ENCODE results near the gene SPARC.
"Not testable (repeated sequence)": the region's sequence is repeated elsewhere in the genome, so short reads cannot be mapped to it uniquely, and the experiment has no call there.

The SPARC gene

DNA sequence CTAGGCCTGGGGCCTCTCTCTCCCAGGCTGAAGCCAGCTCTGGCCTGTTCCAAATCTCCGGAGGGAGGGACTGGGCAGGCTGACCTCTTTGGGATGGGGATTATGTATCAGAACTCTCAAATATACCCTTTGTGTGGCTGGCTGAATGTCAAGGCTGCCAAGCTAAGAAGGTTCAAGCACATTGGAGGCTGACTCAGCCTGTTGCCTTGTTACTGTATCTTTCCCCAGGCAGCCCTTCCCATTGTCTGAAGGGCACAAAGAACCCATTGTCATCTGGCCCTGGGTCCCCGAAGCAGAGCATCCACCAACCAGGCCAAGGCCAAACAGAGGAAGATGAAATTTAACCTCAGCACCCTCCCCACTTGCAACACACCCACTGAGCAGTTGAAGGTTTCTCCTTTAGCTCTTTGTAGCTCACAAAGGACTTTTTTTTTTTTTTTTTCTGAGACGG, 7.3 kb upstream of the SPARC start:
- H3K4me1 ChIP-seq (ENCODE audit: control insufficient read depth in 1 of 2, insufficient read depth in 2 of 2, low read length in 2 of 2): peaks cover 9 to 22% of the 10 kb centered on the region in 2 experiments
- no peak overlapping the region for H3K23ac ChIP-seq (ENCODE audit: low read length)
- no peak overlapping the region for H3K18ac ChIP-seq (ENCODE audit: low read length)
- no peaks in the 10 kb centered on the region for H3K9me3 ChIP-seq (ENCODE audit: insufficient read depth, low read depth, low read length)
- peaks cover 24% of the 10 kb centered on the region for H3K79me1 ChIP-seq (ENCODE audit: low read length)
- H4K8ac ChIP-seq (ENCODE audit: low read depth, low read length): no peak overlapping the region
- H3K4ac ChIP-seq (ENCODE audit: low read depth, low read length): no peak overlapping the region
- H3K9ac ChIP-seq (ENCODE audit: low read length): no peak overlapping the region
- H3K27ac ChIP-seq (ENCODE audit: low read depth, low read length): no peak overlapping the region
- peaks cover 3% of the 10 kb centered on the region for H3K79me2 ChIP-seq (ENCODE audit: control insufficient read depth, insufficient read depth, low read length, poor library complexity)
- H3K4me2 ChIP-seq (ENCODE audit: low read length): no peak overlapping the region
- no peak for DNase-seq
- H2AK5ac ChIP-seq (ENCODE audit: low read length): peak overlapping the region; percentile 65
- peak overlapping the region; percentile 15 for H2BK12ac ChIP-seq (ENCODE audit: low read length)
- H2BK120ac ChIP-seq (ENCODE audit: insufficient read depth, low read length, poor library complexity): peak overlapping the region; percentile 36
- H3K36me3 ChIP-seq (ENCODE audit: control insufficient read depth in 1 of 2, insufficient read depth in 2 of 2, low read length in 2 of 2): no peaks in the 10 kb centered on the region
- no peak overlapping the region for H2AFZ ChIP-seq (ENCODE audit: insufficient read depth, low read length, poor library complexity)
- WGBS (ENCODE audit: extremely low coverage, insufficient coverage, insufficient read length): no CpG with 5 or more reads among the region's 3 CpGs
- no peaks in the 10 kb centered on the region for H3K27me3 ChIP-seq (ENCODE audit: insufficient read depth, low read length)
- H3K4me3 ChIP-seq (ENCODE audit: low read depth, low read length): no peak overlapping the region
- peak overlapping the region; percentile 29 for H4K91ac ChIP-seq (ENCODE audit: low read depth, low read length)
- H2BK5ac ChIP-seq (ENCODE audit: low read depth, low read length, poor library complexity): peak overlapping the region; percentile 26
- no peak overlapping the region for H3K14ac ChIP-seq (ENCODE audit: low read length)
- H4K12ac ChIP-seq (ENCODE audit: low read depth, low read length): no peak overlapping the region

DNA sequence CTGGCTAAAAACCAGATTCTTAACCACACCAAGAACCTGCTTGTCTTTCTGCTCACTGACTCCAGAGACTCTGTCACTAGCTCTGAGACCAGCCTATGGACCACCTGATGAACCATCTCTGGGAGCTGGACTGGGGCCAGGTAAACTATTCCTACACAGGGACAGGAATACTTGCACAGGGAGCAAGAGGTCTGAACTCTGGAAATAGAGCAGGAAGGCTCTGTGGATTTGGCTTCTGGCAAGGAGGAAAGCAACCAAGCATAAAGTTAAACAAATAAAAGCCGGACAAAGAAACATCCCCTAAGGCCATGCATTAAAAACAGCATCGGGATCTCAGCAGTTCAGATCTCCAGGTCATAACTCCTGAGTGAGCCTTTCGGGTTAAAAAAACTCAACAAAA, 5.6 kb upstream of the SPARC start:
- no peak overlapping the region for H3K9ac ChIP-seq (ENCODE audit: low read length)
- H3K27me3 ChIP-seq (ENCODE audit: insufficient read depth, low read length): no peaks in the 10 kb centered on the region
- WGBS (ENCODE audit: extremely low coverage, insufficient coverage, insufficient read length): no CpG with 5 or more reads among the region's 3 CpGs
- no peak overlapping the region for H2BK120ac ChIP-seq (ENCODE audit: insufficient read depth, low read length, poor library complexity)
- no peaks in the 10 kb centered on the region for H3K9me3 ChIP-seq (ENCODE audit: insufficient read depth, low read depth, low read length)
- no peaks in the 10 kb centered on the region for H3K36me3 ChIP-seq (ENCODE audit: control insufficient read depth in 1 of 2, insufficient read depth in 2 of 2, low read length in 2 of 2)
- H4K91ac ChIP-seq (ENCODE audit: low read depth, low read length): no peak overlapping the region
- H4K12ac ChIP-seq (ENCODE audit: low read depth, low read length): no peak overlapping the region
- no peak overlapping the region for H2AK5ac ChIP-seq (ENCODE audit: low read length)
- no peak overlapping the region for H4K8ac ChIP-seq (ENCODE audit: low read depth, low read length)
- H3K79me1 ChIP-seq (ENCODE audit: low read length): peaks cover 11% of the 10 kb centered on the region
- H3K4ac ChIP-seq (ENCODE audit: low read depth, low read length): no peak overlapping the region
- no peak overlapping the region for H3K4me2 ChIP-seq (ENCODE audit: low read length)
- no peaks in the 10 kb centered on the region for H3K79me2 ChIP-seq (ENCODE audit: control insufficient read depth, insufficient read depth, low read length, poor library complexity)
- H2BK12ac ChIP-seq (ENCODE audit: low read length): no peak overlapping the region
- H3K14ac ChIP-seq (ENCODE audit: low read length): no peak overlapping the region
- H3K23ac ChIP-seq (ENCODE audit: low read length): no peak overlapping the region
- DNase-seq: no peak
- no peak overlapping the region for H2AFZ ChIP-seq (ENCODE audit: insufficient read depth, low read length, poor library complexity)
- peaks cover under 1 to 12% of the 10 kb centered on the region in 2 experiments for H3K4me1 ChIP-seq (ENCODE audit: control insufficient read depth in 1 of 2, insufficient read depth in 2 of 2, low read length in 2 of 2)
- H3K18ac ChIP-seq (ENCODE audit: low read length): no peak overlapping the region
- no peak overlapping the region for H3K4me3 ChIP-seq (ENCODE audit: low read depth, low read length)
- H3K27ac ChIP-seq (ENCODE audit: low read depth, low read length): no peak overlapping the region
- H2BK5ac ChIP-seq (ENCODE audit: low read depth, low read length, poor library complexity): no peak overlapping the region

DNA sequence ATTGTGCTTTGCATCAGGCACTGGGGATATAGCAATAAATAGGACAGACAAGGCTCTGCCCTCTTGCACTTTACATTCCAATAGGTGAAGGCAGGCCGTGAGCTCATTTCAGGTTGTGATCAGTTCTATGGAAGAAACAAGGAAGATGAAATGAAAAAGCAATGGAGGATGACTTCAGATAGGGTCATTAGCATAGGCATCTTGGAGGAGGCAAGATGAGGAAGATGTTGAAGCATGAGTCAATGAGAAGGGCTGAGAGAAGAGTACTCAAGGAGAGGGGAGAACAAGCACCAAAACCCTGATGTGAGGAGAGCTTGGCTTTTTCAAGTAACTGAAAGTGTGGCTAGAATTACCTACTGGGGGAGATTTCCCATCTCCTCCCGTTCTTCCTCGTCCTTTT, 5.0 kb upstream of the SPARC start:
- Histone ChIP-seq H3K27me3 (ENCODE audit: insufficient read depth, low read length) (no peaks in the 10 kb centered on the region), H2BK120ac (ENCODE audit: insufficient read depth, low read length, poor library complexity) (no peak overlapping the region), H3K4ac (ENCODE audit: low read depth, low read length) (no peak overlapping the region), H3K4me3 (ENCODE audit: low read depth, low read length) (no peak overlapping the region), H3K23ac (ENCODE audit: low read length) (no peak overlapping the region), H2AK5ac (ENCODE audit: low read length) (no peak overlapping the region), H3K18ac (ENCODE audit: low read length) (no peak overlapping the region), H4K12ac (ENCODE audit: low read depth, low read length) (no peak overlapping the region), H3K4me1 (ENCODE audit: control insufficient read depth in 1 of 2, insufficient read depth in 2 of 2, low read length in 2 of 2) (peaks cover 3 to 9% of the 10 kb centered on the region in 2 experiments), H3K27ac (ENCODE audit: low read depth, low read length) (no peak overlapping the region), H3K4me2 (ENCODE audit: low read length) (no peak overlapping the region), H3K9ac (ENCODE audit: low read length) (no peak overlapping the region), H2AFZ (ENCODE audit: insufficient read depth, low read length, poor library complexity) (no peak overlapping the region), H3K79me1 (ENCODE audit: low read length) (peaks cover 11% of the 10 kb centered on the region), H3K9me3 (ENCODE audit: insufficient read depth, low read depth, low read length) (no peaks in the 10 kb centered on the region), H4K91ac (ENCODE audit: low read depth, low read length) (no peak overlapping the region), H3K36me3 (ENCODE audit: control insufficient read depth in 1 of 2, insufficient read depth in 2 of 2, low read length in 2 of 2) (no peaks in the 10 kb centered on the region), H3K14ac (ENCODE audit: low read length) (no peak overlapping the region), H3K79me2 (ENCODE audit: control insufficient read depth, insufficient read depth, low read length, poor library complexity) (no peaks in the 10 kb centered on the region), H2BK5ac (ENCODE audit: low read depth, low read length, poor library complexity) (no peak overlapping the region), H4K8ac (ENCODE audit: low read depth, low read length) (no peak overlapping the region), H2BK12ac (ENCODE audit: low read length) (no peak overlapping the region)
- DNase-seq: no peak
- WGBS (ENCODE audit: extremely low coverage, insufficient coverage, insufficient read length): no CpG with 5 or more reads among the region's 3 CpGs

DNA sequence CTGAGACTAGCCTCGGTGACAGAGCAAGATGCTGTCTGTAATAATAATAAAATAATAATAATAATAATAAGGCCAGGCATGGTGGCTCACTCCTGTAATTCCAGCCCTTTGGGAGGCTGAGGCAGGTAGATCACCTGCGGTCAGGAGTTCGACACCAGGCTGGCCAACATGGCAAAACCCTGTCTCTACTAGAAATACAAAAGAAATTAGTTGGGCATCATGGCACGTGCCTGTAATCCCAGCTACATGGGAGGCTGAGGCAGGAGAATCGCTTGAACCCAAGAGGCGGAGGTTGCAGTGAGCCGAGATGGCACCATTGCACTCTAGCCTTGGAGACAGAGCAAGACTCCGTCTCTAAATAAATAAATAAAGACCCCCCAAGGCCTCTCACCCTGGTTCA, 2.9 kb upstream of the SPARC start:
- Histone ChIP-seq H3K79me1 (ENCODE audit: low read length) (peaks cover 19% of the 10 kb centered on the region), H3K79me2 (ENCODE audit: control insufficient read depth, insufficient read depth, low read length, poor library complexity) (peaks cover 10% of the 10 kb centered on the region)
- not testable (repeated sequence) for H2BK12ac ChIP-seq (ENCODE audit: low read length); H4K8ac ChIP-seq (ENCODE audit: low read depth, low read length); H4K91ac ChIP-seq (ENCODE audit: low read depth, low read length); H3K9me3 ChIP-seq (ENCODE audit: insufficient read depth, low read depth, low read length); H3K14ac ChIP-seq (ENCODE audit: low read length); H3K9ac ChIP-seq (ENCODE audit: low read length); H2BK5ac ChIP-seq (ENCODE audit: low read depth, low read length, poor library complexity); H3K36me3 ChIP-seq (ENCODE audit: control insufficient read depth in 1 of 2, insufficient read depth in 2 of 2, low read length in 2 of 2); H3K4me2 ChIP-seq (ENCODE audit: low read length); H3K4ac ChIP-seq (ENCODE audit: low read depth, low read length); H3K4me3 ChIP-seq (ENCODE audit: low read depth, low read length); H3K4me1 ChIP-seq (ENCODE audit: control insufficient read depth in 1 of 2, insufficient read depth in 2 of 2, low read length in 2 of 2); H2BK120ac ChIP-seq (ENCODE audit: insufficient read depth, low read length, poor library complexity); H3K23ac ChIP-seq (ENCODE audit: low read length); H2AK5ac ChIP-seq (ENCODE audit: low read length); H3K27me3 ChIP-seq (ENCODE audit: insufficient read depth, low read length); H3K27ac ChIP-seq (ENCODE audit: low read depth, low read length); H2AFZ ChIP-seq (ENCODE audit: insufficient read depth, low read length, poor library complexity); DNase-seq; H3K18ac ChIP-seq (ENCODE audit: low read length); H4K12ac ChIP-seq (ENCODE audit: low read depth, low read length)
- WGBS (ENCODE audit: extremely low coverage, insufficient coverage, insufficient read length): no CpG with 5 or more reads among the region's 8 CpGs

Data from trophoblast cell (in vitro differentiated cells and primary cell).